Measurements from ENCODE around the gene SPRTN. TPM values are rescaled to one million over a fixed set of nuclear protein-coding genes. Genes with fewer than 3 reads are reported as not detected.

The SPRTN gene
- total and polyA plus RNA-seq, 2 of the 4 experiments (the other 2 are of a cell fraction): 6.5 to 17.4 TPM

DNA sequence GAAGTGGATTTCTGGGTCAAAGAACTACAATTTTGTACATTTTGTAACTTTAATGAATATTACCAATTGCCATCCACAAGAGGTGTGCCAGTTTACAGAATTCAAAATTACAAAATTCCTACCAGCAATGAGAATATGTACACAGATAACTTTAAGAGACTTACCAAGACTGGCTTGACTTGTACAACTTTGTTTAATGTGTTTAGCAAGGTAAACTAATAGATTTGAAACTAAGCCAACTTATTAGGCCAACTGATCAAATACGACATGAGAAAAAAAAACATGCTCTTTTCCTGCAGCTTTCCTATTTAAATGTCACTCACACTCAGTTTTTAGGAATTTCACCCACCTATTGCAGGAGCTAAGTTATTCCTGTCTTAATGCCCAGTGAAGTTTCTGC is 11.8 kb upstream of the SPRTN start:
- H4K20me1 ChIP-seq (ENCODE audit: insufficient read depth, low read length): 0 out of 2 replicates have a peak, but pooled peaks cover under 1% of the 10 kb centered on the region
- no peak overlapping the region for H3K18ac ChIP-seq (ENCODE audit: low read depth, low read length)
- H2AK5ac ChIP-seq (ENCODE audit: low read depth, low read length): no peak overlapping the region
- DNase-seq (no peak), ATAC-seq (ENCODE audit: low read depth) (no peak)
- H3K79me1 ChIP-seq (ENCODE audit: low read depth in 1 of 2, low read length in 2 of 2): peaks cover under 1 to 7% of the 10 kb centered on the region in 2 experiments; a peak in 2 of 4 replicates
- H2AK9ac ChIP-seq (replicated peaks; ENCODE audit: low read depth, low read length, poor library complexity): no peak overlapping the region
- no peak overlapping the region for H2AFZ ChIP-seq (replicated peaks; ENCODE audit: low read length, poor library complexity)
- ChIA-PET POLR2A (ENCODE audit: unreplicated experiment) (no interaction called here), CTCF (interaction anchor here (0.7 kb wide), 1 partner anchor 296 kb away, joined by 3 read pairs; no protein-coding TSS in a partner anchor)
- no peak overlapping the region for H2BK15ac ChIP-seq (ENCODE audit: low read depth, low read length)
- no peak overlapping the region for H3K23ac ChIP-seq (ENCODE audit: low read depth, low read length)
- no peak overlapping the region for H3K27ac ChIP-seq (ENCODE audit: insufficient read depth, low read length)
- no TSS peak for BruUV-seq (replicated peaks)
- no peak overlapping the region for H3K14ac ChIP-seq (replicated peaks; ENCODE audit: low read depth, low read length)
- no peaks in the 10 kb centered on the region for H3K9me3 ChIP-seq (ENCODE audit: control insufficient read depth, insufficient read depth, low read length)
- no peak overlapping the region for H2BK20ac ChIP-seq (ENCODE audit: low read depth, low read length)
- H3K4ac ChIP-seq (ENCODE audit: low read depth, low read length): no peak overlapping the region
- dilution Hi-C loops (cut with HindIII; ENCODE audit: low sequenced_read_pairs, unreplicated experiment): no loop called here
- H3K9me1 ChIP-seq (ENCODE audit: insufficient read depth, low read length): no peaks in the 10 kb centered on the region
- intact Hi-C loops (cut with micrococcal nuclease): no loop called here
- H2BK120ac ChIP-seq (ENCODE audit: low read depth, low read length): no peak overlapping the region
- no peak overlapping the region for H4K91ac ChIP-seq (ENCODE audit: insufficient read depth, low read depth, low read length)
- H3K4me1 ChIP-seq (ENCODE audit: control insufficient read depth, insufficient read depth, low read length): no peaks in the 10 kb centered on the region
- TF ChIP-seq CHD1 (IDR thresholded peaks at IDR 0.05; ENCODE audit: low read depth, low read length) (no peak), MAFK (IDR thresholded peaks at IDR 0.05; ENCODE audit: low read depth, low read length) (no peak), MAZ (IDR thresholded peaks at IDR 0.05; ENCODE audit: borderline replicate concordance, low read depth, low read length) (no peak), SMC3 (IDR thresholded peaks at IDR 0.05; ENCODE audit: low read depth, low read length) (no peak), RAD21 (IDR thresholded peaks at IDR 0.05; ENCODE audit: low read length) (no peak), BHLHE40 (IDR thresholded peaks at IDR 0.05; ENCODE audit: low read depth, low read length) (no peak), CEBPB (IDR thresholded peaks at IDR 0.05; ENCODE audit: low read depth, low read length) (no peak)
- TF ChIP-seq, protein P1, sequence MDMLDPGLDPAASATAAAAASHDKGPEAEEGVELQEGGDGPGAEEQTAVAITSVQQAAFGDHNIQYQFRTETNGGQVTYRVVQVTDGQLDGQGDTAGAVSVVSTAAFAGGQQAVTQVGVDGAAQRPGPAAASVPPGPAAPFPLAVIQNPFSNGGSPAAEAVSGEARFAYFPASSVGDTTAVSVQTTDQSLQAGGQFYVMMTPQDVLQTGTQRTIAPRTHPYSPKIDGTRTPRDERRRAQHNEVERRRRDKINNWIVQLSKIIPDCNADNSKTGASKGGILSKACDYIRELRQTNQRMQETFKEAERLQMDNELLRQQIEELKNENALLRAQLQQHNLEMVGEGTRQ (IDR thresholded peaks at IDR 0.05; ENCODE audit: low read depth, low read length): no peak
- no peak overlapping the region for H3K9ac ChIP-seq (ENCODE audit: low read depth, low read length)
- H3K4me3 ChIP-seq (ENCODE audit: insufficient read depth, low read depth, low read length): no peak overlapping the region
- in situ Hi-C loops (cut with MboI; ENCODE audit: low sequenced_read_pairs): no loop called here
- H3K56ac ChIP-seq (ENCODE audit: extremely low read depth, insufficient read depth, low read length): no peak overlapping the region
- H3K4me2 ChIP-seq (ENCODE audit: low read depth, low read length): no peak overlapping the region
- no peak overlapping the region for H2BK5ac ChIP-seq (ENCODE audit: low read depth, low read length, poor library complexity, severe bottlenecking)
- no peaks in the 10 kb centered on the region for H3K27me3 ChIP-seq (ENCODE audit: control insufficient read depth, insufficient read depth, low read length)
- no peak overlapping the region for H4K5ac ChIP-seq (ENCODE audit: low read depth, low read length)
- no CpG with 5 or more reads among the region's 1 CpG for WGBS, 2 experiments (ENCODE audit: extremely low coverage in 2 of 2, insufficient read length in 1 of 2)
- no peak overlapping the region for H4K8ac ChIP-seq (ENCODE audit: low read depth in 2 of 2, low read length in 2 of 2)
- no peaks in the 10 kb centered on the region for H3K36me3 ChIP-seq (ENCODE audit: control insufficient read depth, insufficient read depth, low read length)
